Measurements from ENCODE around the gene GABBR2. TPM values are rescaled to one million over a fixed set of nuclear protein-coding genes. Genes with fewer than 3 reads are reported as not detected.

Gene GABBR2
- total and polyA plus RNA-seq, 9 of the 15 experiments (the other 6 are each of a cell fraction or from before 2014, with no cell fraction given): 0.15 to 1.9 (median 0.32) TPM

- Histone ChIP-seq H3K36me3 (ENCODE audit: control insufficient read depth, insufficient read depth, low read length) (no peaks in the 10 kb centered on the region), H3K9me1 (ENCODE audit: control insufficient read depth, insufficient read depth, low read length) (no peaks in the 10 kb centered on the region), H3K4me1 (replicated peaks in 1 of 2; ENCODE audit: control insufficient read depth in 2 of 2, insufficient read depth in 2 of 2, low read length in 2 of 2) (peaks cover 0 to 31% of the 10 kb centered on the region in 2 experiments; a peak in 3 of 5 replicates), H2AFZ (ENCODE audit: low read depth, low read length) (peak overlapping the region; percentile 67), H3K4me3 (no peak overlapping the region), H3K9ac (ENCODE audit: insufficient read depth in 1 of 2, low read depth in 2 of 2, low read length in 2 of 2) (0 out of 4 replicates have a peak overlapping the region, but pooled peaks of 1 of the 2 experiments have one; percentile 9), H3K27me3 (ENCODE audit: control insufficient read depth in 2 of 2, insufficient read depth in 2 of 2, low read length in 2 of 2) (peaks cover 17 to 51% of the 10 kb centered on the region in 2 experiments), H4K20me1 (replicated peaks; ENCODE audit: control insufficient read depth, insufficient read depth, low read length) (peaks cover 12% of the 10 kb centered on the region), H3K27ac (ENCODE audit: extremely low read depth, low read depth, low read length) (no peak overlapping the region), H3K4me2 (ENCODE audit: insufficient read depth, low read length) (peak overlapping the region; percentile 42; the same call in 1 of the 2 replicates), H3K9me3 (replicated peaks; ENCODE audit: control insufficient read depth, insufficient read depth, low read depth, low read length) (no peaks in the 10 kb centered on the region), H3K79me2 (ENCODE audit: control insufficient read depth, insufficient read depth, low read length) (no peaks in the 10 kb centered on the region)
- 18% methylated on average over 75 of the region's 79 CpGs for WGBS (ENCODE audit: insufficient coverage, low coverage, missing lambda C conversion rate)
- in situ Hi-C loops (cut with MboI) (no loop called here), intact Hi-C loops (cut with micrococcal nuclease) (loop anchor here (2.0 kb wide), 2 partner anchors 171 to 393 kb away; no protein-coding TSS in a partner anchor)
- POLR2A ChIA-PET: interaction anchor here (0.6 to 1.2 kb wide), 3 partner anchors 18 to 168 kb away, joined by 3 to 5 read pairs (median 3); no protein-coding TSS in a partner anchor
- DNase-seq (ENCODE audit: extremely low read depth in 1 of 4, low spot score in 3 of 4): peak; percentile 51 to 83 (median 62)
- peak; percentile 83 for FAIRE-seq
- no TSS peak for BruUV-seq (replicated peaks)
- peak; percentile 93 for ATAC-seq
- CTCF ChIA-PET (ENCODE audit: low intra/inter-chr PET ratio): interaction anchor here (1.1 to 1.4 kb wide), 2 partner anchors 392 to 783 kb away, joined by 3 to 4 read pairs; no protein-coding TSS in a partner anchor
- TF ChIP-seq SIN3A (IDR thresholded peaks at IDR 0.05; ENCODE audit: borderline replicate concordance in 2 of 2, control insufficient read depth in 1 of 2, low read depth in 2 of 2, low read length in 2 of 2) (no peak), PPARD (CRISPR knock-in tag; IDR thresholded peaks at IDR 0.05) (no peak), ZNF224 (CRISPR knock-in tag; IDR thresholded peaks at IDR 0.05) (no peak), ZSCAN32 (CRISPR knock-in tag; IDR thresholded peaks at IDR 0.05) (no peak), ZNF253 (CRISPR knock-in tag; conservative IDR thresholded peaks at IDR 0.05) (no peak), SNAPC5 (CRISPR knock-in tag; IDR thresholded peaks at IDR 0.05) (no peak), ZBTB8A (IDR thresholded peaks at IDR 0.05; ENCODE audit: partially characterized antibody) (no peak), ATF7 (IDR thresholded peaks at IDR 0.05) (0 out of 2 replicates have a peak, but pooled peaks have one; percentile 39), RNF2 (IDR thresholded peaks at IDR 0.05) (no peak), NR1H2 (CRISPR knock-in tag; IDR thresholded peaks at IDR 0.05) (no peak), SMC3 (conservative IDR thresholded peaks at IDR 0.05; ENCODE audit: insufficient read depth, low read depth, low read length) (peak; percentile 72), BCLAF1 (IDR thresholded peaks at IDR 0.05; ENCODE audit: borderline replicate concordance in 1 of 2, control insufficient read depth in 1 of 2, low read depth in 2 of 2, low read length in 1 of 2) (no peak), ZNF695 (CRISPR knock-in tag; IDR thresholded peaks at IDR 0.05) (no peak), CBX8 (IDR thresholded peaks at IDR 0.05; ENCODE audit: borderline replicate concordance, extremely low read depth, low read depth, low read length, poor library complexity, severe bottlenecking) (no peak), RBBP5 (IDR thresholded peaks at IDR 0.05; ENCODE audit: borderline replicate concordance, insufficient read depth, low read length, poor library complexity, severe bottlenecking) (no peak), MBD2 (IDR thresholded peaks at IDR 0.05; ENCODE audit: borderline replicate concordance, low read depth) (no peak), KDM4B (IDR thresholded peaks at IDR 0.05; ENCODE audit: borderline replicate concordance in 2 of 2, low read depth in 1 of 2) (no peak)
Observed at GRCh38 chr9:98707166-98708102, 1.3 kb downstream of the GABBR2 start.

Measured in K562 (cell line).